ENCODE data around the gene HLA-F.

- TF ChIP-seq, protein P1, sequence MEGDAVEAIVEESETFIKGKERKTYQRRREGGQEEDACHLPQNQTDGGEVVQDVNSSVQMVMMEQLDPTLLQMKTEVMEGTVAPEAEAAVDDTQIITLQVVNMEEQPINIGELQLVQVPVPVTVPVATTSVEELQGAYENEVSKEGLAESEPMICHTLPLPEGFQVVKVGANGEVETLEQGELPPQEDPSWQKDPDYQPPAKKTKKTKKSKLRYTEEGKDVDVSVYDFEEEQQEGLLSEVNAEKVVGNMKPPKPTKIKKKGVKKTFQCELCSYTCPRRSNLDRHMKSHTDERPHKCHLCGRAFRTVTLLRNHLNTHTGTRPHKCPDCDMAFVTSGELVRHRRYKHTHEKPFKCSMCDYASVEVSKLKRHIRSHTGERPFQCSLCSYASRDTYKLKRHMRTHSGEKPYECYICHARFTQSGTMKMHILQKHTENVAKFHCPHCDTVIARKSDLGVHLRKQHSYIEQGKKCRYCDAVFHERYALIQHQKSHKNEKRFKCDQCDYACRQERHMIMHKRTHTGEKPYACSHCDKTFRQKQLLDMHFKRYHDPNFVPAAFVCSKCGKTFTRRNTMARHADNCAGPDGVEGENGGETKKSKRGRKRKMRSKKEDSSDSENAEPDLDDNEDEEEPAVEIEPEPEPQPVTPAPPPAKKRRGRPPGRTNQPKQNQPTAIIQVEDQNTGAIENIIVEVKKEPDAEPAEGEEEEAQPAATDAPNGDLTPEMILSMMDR (conservative IDR thresholded peaks at IDR 0.05): no peak
- TF ChIP-seq EZH2 (IDR thresholded peaks at IDR 0.05; ENCODE audit: low read depth): no peak
Measured at GRCh38 chr6:29769336-29769735, 46.1 kb downstream of the HLA-F start.
